Trophoblast cell (in vitro differentiated cells and primary cell): Measurements from ENCODE around the gene ACOT12.
"Not testable (repeated sequence)": the region's sequence is repeated elsewhere in the genome, so short reads cannot be mapped to it uniquely, and the experiment has no call there.

Experiments
- DNase-seq, 2 donors: peaks; one replicate each; pipeline ENCODE4 v3.0.0-alpha.2; 2016
- H2AFZ ChIP-seq: 2 replicates; pipeline ENCODE4 v1.6.1; 2013; ENCODE audit warnings: low read length, moderate library complexity, mild to moderate bottlenecking; ENCODE audit not compliant: insufficient read depth, poor library complexity
- H2AK5ac ChIP-seq: 2 replicates; pipeline ENCODE4 v1.6.1; 2013; ENCODE audit warnings: mild to moderate bottlenecking, low read length
- H2BK120ac ChIP-seq: 2 replicates; pipeline ENCODE4 v1.6.1; 2013; ENCODE audit warnings: low read length, mild to moderate bottlenecking, moderate library complexity; ENCODE audit not compliant: insufficient read depth, poor library complexity
- H2BK12ac ChIP-seq: 2 replicates; pipeline ENCODE4 v1.6.1; 2013; ENCODE audit warnings: mild to moderate bottlenecking, low read length, moderate library complexity
- H2BK5ac ChIP-seq: 2 replicates; pipeline ENCODE4 v1.6.1; 2013; ENCODE audit warnings: low read length, low read depth, moderate library complexity, mild to moderate bottlenecking; ENCODE audit not compliant: poor library complexity
- H3K14ac ChIP-seq: 2 replicates; pipeline ENCODE4 v1.6.1; 2013; ENCODE audit warnings: mild to moderate bottlenecking, low read length
- H3K18ac ChIP-seq: 2 replicates; pipeline ENCODE4 v1.6.1; 2013; ENCODE audit warnings: mild to moderate bottlenecking, low read length
- H3K23ac ChIP-seq: 2 replicates; pipeline ENCODE4 v1.6.1; 2013; ENCODE audit warnings: low read length
- H3K27ac ChIP-seq: 2 replicates; pipeline ENCODE4 v1.5.1; 2013; ENCODE audit warnings: low read depth, mild to moderate bottlenecking, inconsistent platforms, low read length, moderate library complexity
- H3K27me3 ChIP-seq: 2 replicates; pipeline ENCODE4 v1.6.1; 2013; ENCODE audit warnings: inconsistent platforms, mild to moderate bottlenecking, low read length, moderate library complexity; ENCODE audit not compliant: insufficient read depth
- H3K36me3 ChIP-seq, 2 experiments: 1 replicate in 1 of 2; 2 replicates in 1 of 2; pipeline ENCODE4 v1.6.1; 2013; ENCODE audit warnings: low read length in 2 of 2, mild to moderate bottlenecking in 2 of 2, moderate library complexity in 1 of 2; ENCODE audit not compliant: insufficient read depth in 2 of 2, control insufficient read depth in 1 of 2
- H3K4ac ChIP-seq: 2 replicates; pipeline ENCODE4 v1.6.1; 2013; ENCODE audit warnings: low read depth, mild to moderate bottlenecking, low read length, moderate library complexity
- H3K4me1 ChIP-seq, 2 experiments: 1 replicate in 1 of 2; 2 replicates in 1 of 2; pipeline ENCODE4 v1.6.1; 2013; ENCODE audit warnings: low read length in 2 of 2, mild to moderate bottlenecking in 2 of 2, moderate library complexity in 1 of 2; ENCODE audit not compliant: insufficient read depth in 2 of 2, control insufficient read depth in 1 of 2
- H3K4me2 ChIP-seq: 2 replicates; pipeline ENCODE4 v1.6.1; 2013; ENCODE audit warnings: inconsistent platforms, mild to moderate bottlenecking, low read length, moderate library complexity
- H3K4me3 ChIP-seq: 2 replicates; pipeline ENCODE4 v1.5.1; 2013; ENCODE audit warnings: mild to moderate bottlenecking, low read depth, low read length, inconsistent platforms
- H3K79me1 ChIP-seq: one replicate; pipeline ENCODE4 v1.6.1; 2013; ENCODE audit warnings: low read length
- H3K79me2 ChIP-seq: 2 replicates; pipeline ENCODE4 v1.6.1; 2013; ENCODE audit warnings: low read length, mild to moderate bottlenecking; ENCODE audit not compliant: control insufficient read depth, insufficient read depth, poor library complexity
- H3K9ac ChIP-seq: 2 replicates; pipeline ENCODE4 v1.6.1; 2013; ENCODE audit warnings: mild to moderate bottlenecking, low read length
- H3K9me3 ChIP-seq: 2 replicates; pipeline ENCODE4 v1.6.1; 2013; ENCODE audit warnings: low read depth, mild to moderate bottlenecking, control low read depth, inconsistent platforms, low read length; ENCODE audit not compliant: insufficient read depth
- H4K12ac ChIP-seq: 2 replicates; pipeline ENCODE4 v1.6.1; 2013; ENCODE audit warnings: low read depth, mild to moderate bottlenecking, low read length, moderate library complexity
- H4K8ac ChIP-seq: 2 replicates; pipeline ENCODE4 v1.6.1; 2013; ENCODE audit warnings: low read depth, mild to moderate bottlenecking, low read length, moderate library complexity
- H4K91ac ChIP-seq: one replicate; pipeline ENCODE4 v1.6.1; 2013; ENCODE audit warnings: low read depth, mild to moderate bottlenecking, low read length, moderate library complexity
- WGBS: extraction: QIAGEN DNeasy Blood & Tissue Kit; methylation state at CpG from one replicate; pipeline ENCODE4 v1.1.7; 2013; ENCODE audit warnings: missing lambda C conversion rate; ENCODE audit not compliant: insufficient read length, insufficient coverage; ENCODE audit errors: extremely low coverage; 5-methylcytosine and 5-hydroxymethylcytosine counted together

ACOT12 gene

GRCh38 chr5:81297531-81297930, 96.4 kb downstream of the ACOT12 start:
- H3K79me1 ChIP-seq: peaks cover 8% of the 10 kb centered on the region
- H3K4me3 ChIP-seq: no peak overlapping the region
- H3K9ac ChIP-seq: no peak overlapping the region
- no peak overlapping the region for H4K12ac ChIP-seq
- no peak overlapping the region for H4K8ac ChIP-seq
- no peaks in the 10 kb centered on the region for H3K9me3 ChIP-seq
- no peak overlapping the region for H3K18ac ChIP-seq
- no CpG with 5 or more reads among the region's 4 CpGs for WGBS
- no peak overlapping the region for H3K14ac ChIP-seq
- no peak overlapping the region for H3K4ac ChIP-seq
- H2BK12ac ChIP-seq: no peak overlapping the region
- no peak overlapping the region for H2BK5ac ChIP-seq
- H2AK5ac ChIP-seq: no peak overlapping the region
- DNase-seq: no peak
- H2AFZ ChIP-seq: no peak overlapping the region
- no peak overlapping the region for H2BK120ac ChIP-seq
- H3K27me3 ChIP-seq: no peaks in the 10 kb centered on the region
- H3K4me2 ChIP-seq: no peak overlapping the region
- H3K4me1 ChIP-seq: peaks cover 3 to 6% of the 10 kb centered on the region in 2 experiments
- no peak overlapping the region for H3K27ac ChIP-seq
- H3K79me2 ChIP-seq: peaks cover 7% of the 10 kb centered on the region
- H3K23ac ChIP-seq: no peak overlapping the region
- H3K36me3 ChIP-seq: no peaks in the 10 kb centered on the region
- no peak overlapping the region for H4K91ac ChIP-seq

- not testable (repeated sequence) for H3K4me2 ChIP-seq, H4K8ac ChIP-seq, H4K91ac ChIP-seq, H3K79me1 ChIP-seq, H3K23ac ChIP-seq, H3K27me3 ChIP-seq, H2BK120ac ChIP-seq, DNase-seq, H4K12ac ChIP-seq, H3K9me3 ChIP-seq, H2AK5ac ChIP-seq, H3K4me3 ChIP-seq, H2BK12ac ChIP-seq, H3K79me2 ChIP-seq, H3K27ac ChIP-seq, H3K36me3 ChIP-seq, H2BK5ac ChIP-seq, H3K9ac ChIP-seq, H3K4ac ChIP-seq, H2AFZ ChIP-seq, H3K18ac ChIP-seq, H3K14ac ChIP-seq, H3K4me1 ChIP-seq
- no CpG with 5 or more reads among the region's 5 CpGs for WGBS
These were observed 99.9 kb downstream of the ACOT12 start for GRCh38 chr5:81294021-81294420.

GRCh38 chr5:81292130-81292529, 101.8 kb downstream of the ACOT12 start:
- no peak overlapping the region for H3K4me2 ChIP-seq
- no peak overlapping the region for H3K14ac ChIP-seq
- no peak overlapping the region for H2BK120ac ChIP-seq
- no peak overlapping the region for H3K9ac ChIP-seq
- H4K8ac ChIP-seq: no peak overlapping the region
- H3K9me3 ChIP-seq: peaks cover 3% of the 10 kb centered on the region
- no peak overlapping the region for H3K23ac ChIP-seq
- no peak overlapping the region for H2BK12ac ChIP-seq
- H4K91ac ChIP-seq: no peak overlapping the region
- no peak overlapping the region for H2AFZ ChIP-seq
- no peak overlapping the region for H3K4me3 ChIP-seq
- H3K27me3 ChIP-seq: no peaks in the 10 kb centered on the region
- no peaks in the 10 kb centered on the region for H3K79me2 ChIP-seq
- no peak overlapping the region for H3K4ac ChIP-seq
- no peak overlapping the region for H4K12ac ChIP-seq
- H3K4me1 ChIP-seq: no peaks in the 10 kb centered on the region
- no peak for DNase-seq
- WGBS: no CpG with 5 or more reads among the region's 2 CpGs
- H2BK5ac ChIP-seq: no peak overlapping the region
- no peaks in the 10 kb centered on the region for H3K79me1 ChIP-seq
- no peak overlapping the region for H2AK5ac ChIP-seq
- H3K36me3 ChIP-seq: peaks cover 0 to 3% of the 10 kb centered on the region in 2 experiments
- no peak overlapping the region for H3K18ac ChIP-seq
- no peak overlapping the region for H3K27ac ChIP-seq

GRCh38 chr5:81290146-81290545, 103.8 kb downstream of the ACOT12 start:
- H3K4me1 ChIP-seq: no peaks in the 10 kb centered on the region

More at GRCh38 chr5:81290146-81290545, 103.8 kb downstream of the ACOT12 start:
- no peak overlapping the region for H3K27ac ChIP-seq
- no peak overlapping the region for H3K4me2 ChIP-seq
- no peak overlapping the region for H2AFZ ChIP-seq
- no peaks in the 10 kb centered on the region for H3K79me2 ChIP-seq
- no peaks in the 10 kb centered on the region for H3K27me3 ChIP-seq
- no peak overlapping the region for H3K14ac ChIP-seq
- H4K8ac ChIP-seq: no peak overlapping the region
- H3K18ac ChIP-seq: no peak overlapping the region
- H3K4ac ChIP-seq: no peak overlapping the region
- no peak overlapping the region for H4K12ac ChIP-seq
- H3K36me3 ChIP-seq: peaks cover 0 to 3% of the 10 kb centered on the region in 2 experiments
- H3K9me3 ChIP-seq: peaks cover 3% of the 10 kb centered on the region
- no peak overlapping the region for H2AK5ac ChIP-seq
- no CpG with 5 or more reads among the region's 1 CpG for WGBS
- no peak overlapping the region for H2BK5ac ChIP-seq
- H3K23ac ChIP-seq: no peak overlapping the region
- no peak overlapping the region for H3K4me3 ChIP-seq
- H3K79me1 ChIP-seq: no peaks in the 10 kb centered on the region
- H2BK120ac ChIP-seq: no peak overlapping the region
- H3K9ac ChIP-seq: no peak overlapping the region
- H4K91ac ChIP-seq: no peak overlapping the region
- DNase-seq: no peak
- H2BK12ac ChIP-seq: no peak overlapping the region
